ENCODE measurements around the gene PMM2.
"Not testable (repeated sequence)": the region's sequence is repeated elsewhere in the genome, so short reads cannot be mapped to it uniquely, and the experiment has no call there.

PMM2 gene

DNA sequence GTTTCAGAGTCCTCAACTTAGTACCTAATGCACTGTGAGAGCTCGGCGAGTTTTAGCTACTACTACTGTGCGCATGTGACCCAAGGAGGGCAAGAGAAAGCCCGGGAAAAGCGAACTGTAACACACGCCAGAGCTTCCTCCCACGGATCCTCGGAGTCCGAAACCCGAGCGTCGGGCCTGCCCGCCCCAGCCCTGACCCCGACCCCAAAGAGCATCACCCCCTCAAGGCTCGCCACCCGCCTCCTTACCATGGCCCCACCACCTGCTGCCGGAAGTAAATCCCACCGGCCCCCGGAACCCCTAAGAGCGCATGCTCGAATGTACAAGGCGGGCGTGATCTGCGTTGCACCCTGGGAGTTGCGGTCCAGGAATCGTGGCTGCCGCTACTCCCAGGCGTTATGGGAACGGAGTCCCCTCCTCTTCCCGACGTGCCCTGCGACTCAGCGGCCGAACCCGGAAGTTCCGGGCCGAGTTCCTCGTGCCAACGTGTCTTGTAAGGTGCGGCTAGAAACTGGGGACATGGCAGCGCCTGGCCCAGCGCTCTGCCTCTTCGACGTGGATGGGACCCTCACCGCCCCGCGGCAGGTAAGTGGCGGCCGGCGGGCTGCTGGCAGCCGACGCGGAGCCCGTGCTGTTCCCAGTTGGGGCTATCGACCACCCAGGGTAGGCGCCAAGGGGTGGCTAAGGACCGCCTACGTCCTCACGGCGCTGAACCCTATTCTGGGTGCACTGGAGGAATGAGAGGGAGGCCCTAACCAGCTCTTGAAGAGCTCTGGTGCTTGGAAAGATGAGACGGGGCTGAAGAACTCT, at the start of gene PMM2, which contains the start of gene TMEM186:
PMM2 (plus strand) TSS at position 476 of the 810 bp plus-strand sequence; CDS start at position 520, 44 bp downstream.
TMEM186 (minus strand) TSS at position 276 of the 810 bp plus-strand sequence; CDS start at position 251, 25 bp downstream.
- DNase-seq, result peak; percentile 97

DNA sequence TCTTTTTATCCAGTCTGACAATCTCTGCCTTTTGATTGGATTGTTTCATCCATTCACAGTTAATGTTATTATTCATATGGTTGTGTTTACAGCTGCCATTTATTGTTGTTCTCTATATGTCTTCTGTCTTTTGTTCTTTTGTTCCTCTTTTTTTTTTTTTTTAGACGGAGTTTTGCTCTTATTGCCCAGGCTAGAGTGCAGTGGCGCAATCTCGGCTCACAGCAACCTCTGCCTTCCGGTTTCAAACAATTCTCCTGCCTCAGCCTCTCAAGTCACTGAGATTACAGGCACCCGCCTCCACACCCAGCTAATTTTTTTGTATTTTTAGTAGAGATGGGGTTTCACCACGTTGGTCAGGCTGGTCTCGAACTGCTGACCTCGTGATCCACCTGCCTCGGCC, 48.7 kb upstream of the PMM2 start:
- not testable (repeated sequence) for DNase-seq

DNA sequence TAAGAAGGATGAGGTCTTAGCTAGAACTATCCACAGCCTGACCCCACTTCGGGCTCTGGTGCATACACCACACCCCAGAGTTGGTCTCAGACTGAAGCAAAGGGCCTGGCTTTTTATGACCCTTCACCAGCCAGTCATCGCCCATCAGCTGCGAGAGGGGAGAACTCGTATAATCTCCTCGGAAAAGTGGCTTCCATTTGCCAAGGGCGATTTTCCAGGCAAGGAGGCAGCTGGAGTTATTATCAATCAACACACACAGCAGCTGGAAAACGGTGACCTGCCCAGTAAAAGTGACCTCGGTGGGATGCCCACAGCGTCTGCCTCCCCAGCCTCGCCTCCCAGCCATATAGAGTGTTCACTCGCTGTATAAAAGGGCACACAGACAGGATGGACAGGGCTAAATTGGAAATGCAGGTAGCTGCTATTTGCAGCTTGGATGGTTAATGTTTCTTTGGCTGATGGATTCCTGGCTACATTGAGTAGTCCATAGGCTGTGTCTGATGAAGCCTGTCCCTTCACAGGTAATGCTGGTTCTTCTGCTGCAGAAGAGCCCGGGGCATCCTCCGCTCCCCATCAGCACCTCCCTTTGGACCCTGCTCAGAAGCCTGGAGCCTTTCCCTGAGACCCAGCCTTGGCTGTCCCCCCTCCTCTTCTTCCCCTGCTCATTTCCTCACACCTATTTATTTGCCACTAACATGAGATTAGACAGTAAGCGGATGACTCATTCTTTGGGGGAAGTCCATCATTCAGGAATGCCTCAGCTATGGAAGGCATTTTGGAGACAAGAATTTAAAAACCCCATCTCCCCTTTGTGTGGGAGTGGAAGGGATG, 45.9 kb upstream of the PMM2 start:
- DNase-seq, result peak; percentile 59

DNA sequence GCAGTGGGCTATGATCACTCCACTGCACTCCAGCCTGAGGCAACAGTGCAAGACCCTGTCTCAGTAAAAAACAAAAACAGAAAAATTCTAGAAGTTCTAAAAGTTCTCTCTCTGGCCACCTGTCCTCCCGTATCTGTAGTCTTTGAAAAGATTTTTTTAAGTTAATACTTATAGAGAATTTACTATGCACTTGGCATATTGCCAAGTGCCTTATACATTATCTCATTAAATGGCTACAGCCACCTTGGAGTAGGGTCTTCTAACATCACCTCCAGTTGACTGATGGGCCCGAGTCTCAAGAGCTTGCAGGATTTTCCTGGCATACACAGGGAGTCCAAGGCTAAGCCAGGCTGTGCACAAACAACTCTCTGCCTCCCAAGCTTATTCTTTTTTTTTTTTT, 44.9 kb upstream of the PMM2 start:
- no peak for DNase-seq

- no peak for DNase-seq
These were observed 44.1 kb upstream of the PMM2 start for GRCh38 chr16:8753416-8754054.

DNA sequence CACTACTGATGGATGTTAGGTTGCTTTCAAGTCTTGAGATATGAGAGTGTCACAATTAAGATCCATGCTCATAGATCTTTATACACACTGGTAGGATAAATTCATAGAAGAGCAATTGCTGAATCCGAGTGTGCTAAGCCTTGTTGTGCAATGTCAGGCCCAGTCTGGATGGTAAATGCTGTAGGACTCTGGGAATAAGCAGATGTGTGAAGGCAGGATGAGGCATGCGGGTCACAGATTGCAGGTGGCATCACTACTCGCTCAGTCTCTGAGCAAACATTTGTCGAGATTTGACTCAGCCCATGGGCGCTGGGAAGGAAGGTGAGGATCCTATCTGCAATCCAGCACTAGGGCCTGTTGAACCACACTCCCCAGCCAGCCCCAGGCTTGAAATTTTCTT, 40.9 kb upstream of the PMM2 start:
- DNase-seq, result no peak

DNA sequence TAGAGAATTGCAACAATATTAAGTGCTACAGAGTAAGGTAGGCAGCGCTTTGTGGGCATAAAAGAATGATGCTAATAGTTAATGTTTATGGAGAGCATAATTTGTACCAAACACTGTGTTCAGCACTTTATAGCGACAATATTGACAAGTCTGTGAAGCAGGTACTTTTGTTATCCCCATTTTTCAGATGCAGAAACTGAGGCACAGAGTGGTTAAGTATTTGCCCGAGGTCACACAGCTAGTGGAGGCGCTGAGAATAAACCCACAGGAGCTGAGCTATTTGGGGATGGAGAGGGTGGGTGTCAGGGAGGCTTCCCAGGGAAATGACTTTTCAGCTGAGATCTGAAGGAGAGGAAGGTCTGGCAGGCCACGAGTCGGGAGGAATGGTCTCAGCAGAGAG, 39.6 kb upstream of the PMM2 start:
- DNase-seq, result no peak

DNA sequence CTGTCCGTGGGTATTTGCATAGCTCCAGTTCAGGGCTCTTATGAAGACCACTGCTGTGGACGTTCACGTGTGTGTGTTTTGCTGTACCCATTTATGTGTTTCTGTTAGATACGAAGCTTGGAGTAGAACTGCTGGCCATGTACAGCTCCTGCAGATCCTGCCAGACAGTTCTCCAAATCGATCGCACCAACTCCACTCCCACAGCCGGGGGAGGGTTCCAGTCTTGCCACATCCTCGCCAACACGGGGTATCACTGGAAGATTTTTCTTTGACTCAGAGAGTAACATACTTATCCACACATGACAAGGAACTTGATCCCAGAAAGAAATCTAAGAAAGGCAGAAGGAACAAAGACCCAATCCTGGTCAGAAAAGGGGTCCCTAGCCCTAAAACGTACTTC, 37.6 kb upstream of the PMM2 start:
- DNase-seq, result no peak

GRCh38 chr16:8761078-8761477, 36.6 kb upstream of the PMM2 start:
- DNase-seq, result no peak

- no peak for DNase-seq
These were observed 35.4 kb upstream of the PMM2 start for GRCh38 chr16:8762254-8762653.

DNA sequence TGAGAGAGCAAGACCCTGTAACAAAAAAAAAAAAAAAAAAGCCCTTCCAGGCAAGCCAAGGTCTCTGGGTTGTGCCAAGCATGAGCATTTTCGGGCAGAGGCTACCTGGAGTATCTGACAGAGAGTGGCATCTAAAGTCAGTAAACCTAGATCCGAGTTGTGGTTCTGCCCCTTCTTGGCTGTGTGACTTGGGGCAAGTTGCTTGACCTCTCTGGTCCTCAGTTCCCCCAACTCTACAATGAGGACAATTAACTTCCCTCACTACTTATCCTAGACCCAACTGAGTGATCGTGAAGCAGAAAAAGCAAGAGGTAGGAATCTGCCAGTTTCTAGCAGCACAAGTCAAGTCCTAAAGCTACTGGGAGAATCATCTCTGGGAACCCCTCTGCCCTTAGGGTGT, 34.6 kb upstream of the PMM2 start:
- DNase-seq, result no peak

DNA sequence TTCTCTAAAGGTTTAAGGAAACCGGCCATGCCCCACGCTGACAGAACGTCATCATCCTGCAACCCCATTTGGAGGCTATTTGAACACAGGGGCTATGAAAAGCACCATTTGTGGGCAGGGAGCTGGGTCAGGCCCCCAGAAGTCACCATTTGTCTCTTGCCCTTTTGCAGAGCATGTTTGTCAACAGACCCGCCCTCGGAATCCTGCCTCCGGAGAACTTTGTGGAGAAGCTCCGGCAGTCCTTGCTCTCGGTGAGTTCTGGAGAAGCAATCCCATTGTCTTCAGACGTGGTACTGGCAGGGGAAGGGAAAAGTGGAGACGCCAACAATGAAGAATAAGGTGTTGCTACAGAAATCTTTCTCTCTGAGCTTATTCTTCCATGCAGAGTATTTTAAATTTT, 33.7 kb upstream of the PMM2 start:
- no peak for DNase-seq

DNA sequence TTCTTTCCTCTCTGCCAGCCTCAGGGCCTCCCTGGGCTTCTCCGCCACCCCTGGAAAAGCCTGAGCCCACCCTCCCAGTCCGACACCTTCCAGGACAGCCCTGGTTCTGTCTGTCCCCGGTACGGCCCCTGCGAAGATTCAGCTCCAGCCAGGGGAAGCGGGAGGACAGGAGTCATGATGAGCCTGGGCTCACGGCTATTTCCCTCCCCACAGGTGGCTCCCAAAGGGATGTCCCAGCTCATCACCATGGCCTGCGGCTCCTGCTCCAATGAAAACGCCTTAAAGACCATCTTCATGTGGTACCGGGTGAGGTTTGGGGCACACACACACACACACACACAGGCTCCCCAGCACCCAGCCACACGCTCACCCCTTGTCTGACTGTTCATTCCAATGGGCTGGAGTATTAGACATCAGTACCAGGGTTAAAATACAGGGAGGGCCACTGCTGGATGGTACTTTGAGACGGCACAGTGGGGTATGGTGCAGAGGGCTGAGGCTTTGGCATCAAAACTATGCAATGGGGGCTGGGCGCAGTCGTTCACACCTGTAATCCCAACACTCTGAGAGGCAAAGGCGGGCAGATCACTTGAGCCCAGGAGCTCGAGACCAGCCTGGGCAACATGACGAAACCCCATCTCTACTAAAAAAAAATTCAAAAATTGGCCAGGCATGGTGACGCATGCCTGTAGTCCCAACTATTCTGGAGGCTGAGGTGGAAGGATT, 33.0 kb upstream of the PMM2 start:
- no peak for DNase-seq

DNA sequence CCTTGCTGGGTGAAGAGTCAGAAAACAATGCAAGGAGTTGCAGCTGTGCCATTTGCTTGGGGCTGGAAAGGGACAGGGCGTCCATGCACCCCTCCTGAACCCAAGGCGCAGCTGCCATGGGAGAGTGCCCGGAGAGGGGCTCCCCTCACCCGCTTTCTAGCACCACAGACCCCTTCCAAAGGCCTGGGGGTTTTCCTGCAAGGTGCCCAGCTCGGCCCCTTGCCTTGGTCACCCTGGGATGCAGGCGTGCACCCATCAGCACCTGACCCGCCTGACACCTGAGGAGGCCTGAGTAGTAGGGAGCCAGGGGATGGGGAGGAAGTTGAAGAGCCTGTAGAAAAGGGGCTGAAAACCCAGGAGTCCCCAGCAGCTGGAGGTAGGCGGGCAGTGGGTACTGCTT, 30.5 kb upstream of the PMM2 start:
- no peak for DNase-seq

DNA sequence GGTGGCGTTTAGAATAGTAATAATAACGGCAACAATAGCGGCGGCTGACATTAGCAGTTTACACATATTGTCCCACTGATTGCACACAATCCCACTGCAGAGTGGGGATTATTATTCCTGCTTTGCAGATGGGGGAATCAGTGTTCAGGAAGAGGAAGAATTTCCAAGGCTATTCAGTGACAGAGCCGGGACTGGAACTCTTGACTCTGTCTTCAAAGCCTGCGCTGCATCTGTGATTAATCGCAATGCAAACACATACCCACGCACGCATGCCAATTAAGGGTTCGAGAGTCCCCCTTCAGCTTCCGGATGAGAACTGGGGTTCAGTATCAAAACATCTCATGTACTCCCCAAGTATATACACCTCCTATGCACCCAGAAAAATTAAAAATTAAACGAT, 29.4 kb upstream of the PMM2 start:
- no peak for DNase-seq

DNA sequence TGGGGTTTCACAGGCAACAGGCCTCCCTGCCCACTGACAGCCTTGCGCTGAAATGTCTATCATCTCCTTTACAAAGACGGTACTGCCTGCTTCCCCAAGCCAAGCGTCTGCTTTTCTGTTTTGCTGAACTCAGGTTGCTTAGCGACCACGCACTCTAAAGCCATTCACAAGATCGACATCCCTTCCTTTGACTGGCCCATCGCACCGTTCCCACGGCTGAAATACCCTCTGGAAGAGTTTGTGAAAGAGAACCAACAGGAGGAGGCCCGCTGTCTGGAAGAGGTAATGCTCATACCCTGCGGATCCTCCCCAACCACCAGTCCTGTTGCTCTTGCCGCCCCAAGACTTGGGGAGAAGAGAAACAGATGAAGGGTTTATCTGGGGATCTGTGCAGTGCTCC, 28.9 kb upstream of the PMM2 start:
- DNase-seq, result no peak

DNA sequence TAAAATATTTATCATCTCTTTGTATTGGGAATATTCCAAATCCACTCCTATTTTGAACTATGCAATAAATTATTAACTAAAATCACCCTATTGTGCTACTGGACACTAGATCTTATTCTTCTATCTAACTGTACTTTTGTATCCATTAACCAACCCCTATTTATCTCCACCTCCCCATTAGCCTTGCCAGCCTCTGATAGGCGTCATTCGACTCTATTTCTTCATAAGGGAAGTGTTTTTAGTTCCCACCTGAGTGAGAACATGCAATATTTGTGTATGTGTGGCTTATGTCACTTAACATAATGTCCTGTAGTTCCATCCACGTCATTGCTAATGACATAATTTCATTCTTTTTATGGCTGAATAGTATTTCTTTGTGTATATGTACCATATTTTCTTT, 24.1 kb upstream of the PMM2 start:
- no peak for DNase-seq

GRCh38 chr16:8774208-8774607, 23.4 kb upstream of the PMM2 start:
- no peak for DNase-seq

- no peak for DNase-seq
These were observed 22.3 kb upstream of the PMM2 start for GRCh38 chr16:8775359-8775758.

DNA sequence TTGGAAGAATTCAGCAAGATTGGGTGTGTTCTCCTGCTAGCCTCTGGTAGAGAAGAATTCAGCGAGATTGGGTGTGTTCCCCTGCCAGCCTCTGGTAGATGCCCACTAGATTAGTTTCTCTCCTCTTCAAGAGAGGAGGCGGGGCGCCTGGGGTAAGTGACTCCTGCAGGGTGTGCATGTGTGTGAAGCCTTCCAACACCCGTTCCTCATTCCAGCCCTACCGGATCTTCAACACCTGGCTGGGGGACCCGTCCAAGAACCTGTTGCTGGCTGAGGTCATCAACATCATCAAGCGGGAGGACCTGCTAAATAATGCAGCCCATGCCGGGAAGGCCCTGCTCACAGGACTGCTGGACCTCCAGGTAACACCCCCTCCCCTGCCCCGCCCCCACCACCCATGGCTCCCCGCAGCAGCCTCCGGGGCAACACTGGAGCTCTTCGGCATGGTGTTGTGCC, 21.5 kb upstream of the PMM2 start:
- peak; percentile 23 for DNase-seq

- DNase-seq, result no peak
These were observed 20.4 kb upstream of the PMM2 start for GRCh38 chr16:8777217-8777616.

DNA sequence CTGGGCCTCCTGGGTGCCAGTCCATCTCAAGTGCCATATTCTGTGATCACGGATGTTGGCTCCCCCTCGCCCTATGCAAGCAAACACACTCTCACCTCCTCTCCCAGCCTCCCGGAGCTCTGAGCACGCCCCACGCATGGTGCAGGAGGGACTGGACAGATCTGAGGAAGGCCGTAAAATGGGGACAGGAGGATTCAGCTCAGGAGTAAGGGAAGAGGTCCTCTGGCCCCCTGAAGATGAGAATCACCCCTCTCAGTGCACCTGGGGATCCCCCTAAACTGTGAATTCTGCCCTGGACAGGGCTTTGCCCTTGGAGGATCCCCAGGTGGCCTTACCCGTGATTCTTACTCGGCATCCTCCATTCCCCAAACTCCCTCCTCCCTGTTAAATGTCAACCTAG, 15.8 kb upstream of the PMM2 start:
- DNase-seq, result no peak

GRCh38 chr16:8782673-8783072, 15.0 kb upstream of the PMM2 start:
- DNase-seq, result no peak
